Lower leg skin (tissue), 3 donors: Measurements from ENCODE around the gene EYS.

ENCODE experiments used
- POLR2A ChIP-seq, 2 donors: fragments of 450-650 bp; IDR thresholded peaks; one replicate each; pipeline ENCODE4 v1.6.1; 2016 to 2017; ENCODE audit warnings: antibody characterized with exemption in 2 of 2, mild to moderate bottlenecking in 1 of 2, moderate library complexity in 1 of 2
- TF ChIP-seq, protein P1 (sequence below), 3 donors: fragments of 450-650 bp; IDR thresholded peaks; one replicate each; pipeline ENCODE4 v1.5.1; 2016; ENCODE audit warnings: antibody characterized with exemption in 3 of 3, mild to moderate bottlenecking in 3 of 3, moderate library complexity in 2 of 3

DNA sequence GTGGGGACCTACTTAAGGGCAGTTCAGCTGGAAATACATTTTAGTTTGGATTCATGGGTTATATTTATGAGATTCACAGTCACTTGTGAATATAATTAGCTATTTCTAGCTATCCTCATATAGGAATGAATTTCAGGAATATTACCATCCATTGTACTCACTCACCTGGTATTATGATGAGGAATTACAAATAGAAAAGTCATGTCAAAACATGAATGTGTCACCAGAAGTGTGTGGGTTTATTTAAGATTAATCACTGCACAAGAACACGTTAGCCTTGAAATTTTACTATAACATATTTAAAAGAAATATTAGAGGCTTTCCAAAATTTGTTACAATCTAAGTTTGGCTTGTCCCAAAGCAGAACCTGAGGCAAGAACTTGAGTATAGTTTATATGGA lies 1560.9 kb downstream of the EYS start:
- TF ChIP-seq, protein P1, sequence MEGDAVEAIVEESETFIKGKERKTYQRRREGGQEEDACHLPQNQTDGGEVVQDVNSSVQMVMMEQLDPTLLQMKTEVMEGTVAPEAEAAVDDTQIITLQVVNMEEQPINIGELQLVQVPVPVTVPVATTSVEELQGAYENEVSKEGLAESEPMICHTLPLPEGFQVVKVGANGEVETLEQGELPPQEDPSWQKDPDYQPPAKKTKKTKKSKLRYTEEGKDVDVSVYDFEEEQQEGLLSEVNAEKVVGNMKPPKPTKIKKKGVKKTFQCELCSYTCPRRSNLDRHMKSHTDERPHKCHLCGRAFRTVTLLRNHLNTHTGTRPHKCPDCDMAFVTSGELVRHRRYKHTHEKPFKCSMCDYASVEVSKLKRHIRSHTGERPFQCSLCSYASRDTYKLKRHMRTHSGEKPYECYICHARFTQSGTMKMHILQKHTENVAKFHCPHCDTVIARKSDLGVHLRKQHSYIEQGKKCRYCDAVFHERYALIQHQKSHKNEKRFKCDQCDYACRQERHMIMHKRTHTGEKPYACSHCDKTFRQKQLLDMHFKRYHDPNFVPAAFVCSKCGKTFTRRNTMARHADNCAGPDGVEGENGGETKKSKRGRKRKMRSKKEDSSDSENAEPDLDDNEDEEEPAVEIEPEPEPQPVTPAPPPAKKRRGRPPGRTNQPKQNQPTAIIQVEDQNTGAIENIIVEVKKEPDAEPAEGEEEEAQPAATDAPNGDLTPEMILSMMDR (IDR thresholded peaks at IDR 0.05) = no peak
- no peak for TF ChIP-seq POLR2A (IDR thresholded peaks at IDR 0.05)
